ENCODE results near the gene PSMA5.

DNA sequence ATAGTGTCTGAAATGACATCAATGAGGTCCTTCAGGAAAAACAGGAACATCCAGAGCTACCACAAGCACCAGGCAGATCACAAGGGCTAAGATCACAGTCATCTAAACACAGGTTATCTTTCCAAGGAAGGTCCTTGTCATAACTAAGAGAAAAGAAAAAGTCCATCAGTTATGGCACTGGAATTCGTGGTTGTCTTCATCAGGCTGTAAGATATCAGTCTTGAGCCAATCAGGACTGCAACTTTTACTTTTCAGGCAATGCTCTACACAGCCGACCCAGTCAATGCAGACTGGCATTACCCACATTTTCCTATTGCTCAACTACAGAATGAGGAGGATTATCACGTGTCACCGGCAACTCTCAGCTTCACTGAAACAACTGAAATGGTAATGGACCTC lies 54.9 kb downstream of the PSMA5 start:
- TF ChIP-seq, protein P1, sequence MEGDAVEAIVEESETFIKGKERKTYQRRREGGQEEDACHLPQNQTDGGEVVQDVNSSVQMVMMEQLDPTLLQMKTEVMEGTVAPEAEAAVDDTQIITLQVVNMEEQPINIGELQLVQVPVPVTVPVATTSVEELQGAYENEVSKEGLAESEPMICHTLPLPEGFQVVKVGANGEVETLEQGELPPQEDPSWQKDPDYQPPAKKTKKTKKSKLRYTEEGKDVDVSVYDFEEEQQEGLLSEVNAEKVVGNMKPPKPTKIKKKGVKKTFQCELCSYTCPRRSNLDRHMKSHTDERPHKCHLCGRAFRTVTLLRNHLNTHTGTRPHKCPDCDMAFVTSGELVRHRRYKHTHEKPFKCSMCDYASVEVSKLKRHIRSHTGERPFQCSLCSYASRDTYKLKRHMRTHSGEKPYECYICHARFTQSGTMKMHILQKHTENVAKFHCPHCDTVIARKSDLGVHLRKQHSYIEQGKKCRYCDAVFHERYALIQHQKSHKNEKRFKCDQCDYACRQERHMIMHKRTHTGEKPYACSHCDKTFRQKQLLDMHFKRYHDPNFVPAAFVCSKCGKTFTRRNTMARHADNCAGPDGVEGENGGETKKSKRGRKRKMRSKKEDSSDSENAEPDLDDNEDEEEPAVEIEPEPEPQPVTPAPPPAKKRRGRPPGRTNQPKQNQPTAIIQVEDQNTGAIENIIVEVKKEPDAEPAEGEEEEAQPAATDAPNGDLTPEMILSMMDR (IDR thresholded peaks at IDR 0.05), result no peak
- no peak for TF ChIP-seq POLR2A (IDR thresholded peaks at IDR 0.05)
